ENCODE measurements around the gene USP51.
A peak's percentile ranks its signal among the peaks of the same experiment; 100 is the strongest.
"Not testable (repeated sequence)": the region's sequence is repeated elsewhere in the genome, so short reads cannot be mapped to it uniquely, and the experiment has no call there.

The USP51 gene

DNA sequence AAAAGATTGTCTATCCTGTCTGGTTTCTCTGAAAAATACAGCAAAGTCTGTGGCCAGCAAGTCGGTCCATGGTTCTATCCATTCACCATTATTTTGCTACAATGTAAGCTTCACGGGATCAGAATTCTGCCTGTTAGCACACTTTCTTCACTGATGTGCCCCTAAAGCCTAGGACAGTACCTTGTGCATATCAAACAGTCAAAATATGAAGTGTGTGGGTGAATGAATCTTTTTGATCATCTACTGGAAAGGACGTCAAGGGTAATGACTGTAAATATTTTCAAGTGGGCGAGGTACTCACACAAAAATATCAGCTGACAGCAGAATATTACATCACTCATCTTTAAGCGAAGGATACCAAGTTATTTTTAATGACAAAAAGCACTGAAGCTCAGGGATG is 24.5 kb downstream of the USP51 start:
- not testable (repeated sequence) for H3K4me1 ChIP-seq (ENCODE audit: insufficient read depth, low read length, severe bottlenecking); H3K4me2 ChIP-seq (ENCODE audit: low read length); H3F3A ChIP-seq (ENCODE audit: insufficient read depth, low read length)

DNA sequence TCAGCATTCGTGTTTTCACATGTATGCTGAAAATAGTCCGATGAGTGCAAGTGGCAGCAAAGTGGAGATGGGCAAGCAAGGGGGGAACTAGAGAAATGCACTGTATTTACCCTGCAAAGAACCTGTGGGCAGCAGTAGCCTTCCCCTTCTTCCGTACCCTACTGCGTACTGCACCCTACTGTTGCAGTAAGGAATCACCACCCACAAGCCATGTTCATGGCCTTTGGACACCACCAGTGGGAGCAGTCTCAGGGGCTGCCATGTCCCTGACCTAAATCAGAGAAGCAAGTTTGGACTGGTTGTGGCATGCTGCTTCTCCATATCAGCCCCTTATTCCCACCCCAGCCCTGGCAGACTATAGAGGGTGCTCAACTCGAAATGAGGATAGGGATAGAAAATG is 25.6 kb downstream of the USP51 start:
- not testable (repeated sequence) for H4K20me1 ChIP-seq (ENCODE audit: insufficient read depth, low read length); H3K36me3 ChIP-seq (ENCODE audit: insufficient read depth, low read length); H3K4me3 ChIP-seq (ENCODE audit: low read depth, low read length, poor library complexity, severe bottlenecking); H3F3A ChIP-seq (ENCODE audit: insufficient read depth, low read length); H3K4me2 ChIP-seq (ENCODE audit: low read length); H3K9me2 ChIP-seq (ENCODE audit: low read depth, low read length); H3K9ac ChIP-seq (ENCODE audit: low read length); H3K27ac ChIP-seq (ENCODE audit: low read depth, low read length, poor library complexity, severe bottlenecking); H2AFZ ChIP-seq (ENCODE audit: low read length); H3K27me3 ChIP-seq (ENCODE audit: insufficient read depth, low read length); H3K4me1 ChIP-seq (ENCODE audit: insufficient read depth, low read length, severe bottlenecking); H3K79me2 ChIP-seq (ENCODE audit: insufficient read depth, low read length); H3K9me3 ChIP-seq (ENCODE audit: low read length)

More for the DNA sequence above, 24.5 kb downstream of the USP51 start:
- not testable (repeated sequence) for H3K4me3 ChIP-seq (ENCODE audit: low read depth, low read length, poor library complexity, severe bottlenecking); H3K79me2 ChIP-seq (ENCODE audit: insufficient read depth, low read length); H3K36me3 ChIP-seq (ENCODE audit: insufficient read depth, low read length); H3K9ac ChIP-seq (ENCODE audit: low read length); H2AFZ ChIP-seq (ENCODE audit: low read length); H3K9me3 ChIP-seq (ENCODE audit: low read length); H3K27me3 ChIP-seq (ENCODE audit: insufficient read depth, low read length); H3K27ac ChIP-seq (ENCODE audit: low read depth, low read length, poor library complexity, severe bottlenecking); H4K20me1 ChIP-seq (ENCODE audit: insufficient read depth, low read length); H3K9me2 ChIP-seq (ENCODE audit: low read depth, low read length)

DNA sequence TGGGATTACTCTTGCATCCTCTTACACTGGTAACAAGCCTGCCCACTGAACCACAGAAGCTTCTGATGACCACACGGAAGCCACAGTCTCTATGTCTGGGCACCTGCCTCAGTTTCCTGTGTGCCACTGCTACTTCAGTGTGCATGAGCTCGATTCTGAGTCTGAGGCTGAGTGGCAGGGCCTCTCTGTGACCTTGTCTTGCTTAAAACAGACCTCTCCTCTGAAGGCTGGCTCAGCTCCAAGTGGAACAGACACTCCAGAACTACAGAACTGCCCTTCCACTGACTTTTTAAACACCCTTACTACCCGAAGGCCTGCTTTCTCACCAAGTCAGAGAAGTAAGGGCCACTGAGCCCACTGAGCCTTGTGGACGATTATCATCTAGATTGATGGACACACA is 29.7 kb downstream of the USP51 start:
- H3K9ac ChIP-seq (ENCODE audit: low read length); H3K9me2 ChIP-seq (ENCODE audit: low read depth, low read length); H3K27me3 ChIP-seq (ENCODE audit: insufficient read depth, low read length); H3K79me2 ChIP-seq (ENCODE audit: insufficient read depth, low read length); H3F3A ChIP-seq (ENCODE audit: insufficient read depth, low read length); H3K4me1 ChIP-seq (ENCODE audit: insufficient read depth, low read length, severe bottlenecking); H2AFZ ChIP-seq (ENCODE audit: low read length); H3K4me2 ChIP-seq (ENCODE audit: low read length); H4K20me1 ChIP-seq (ENCODE audit: insufficient read depth, low read length); H3K4me3 ChIP-seq (ENCODE audit: low read depth, low read length, poor library complexity, severe bottlenecking); H3K9me3 ChIP-seq (ENCODE audit: low read length); H3K36me3 ChIP-seq (ENCODE audit: insufficient read depth, low read length); H3K27ac ChIP-seq (ENCODE audit: low read depth, low read length, poor library complexity, severe bottlenecking): not testable (repeated sequence)

- not testable (repeated sequence) for H3F3A ChIP-seq (ENCODE audit: insufficient read depth, low read length); H3K9me2 ChIP-seq (ENCODE audit: low read depth, low read length); H3K36me3 ChIP-seq (ENCODE audit: insufficient read depth, low read length); H3K27me3 ChIP-seq (ENCODE audit: insufficient read depth, low read length); H2AFZ ChIP-seq (ENCODE audit: low read length); H3K9me3 ChIP-seq (ENCODE audit: low read length); H3K27ac ChIP-seq (ENCODE audit: low read depth, low read length, poor library complexity, severe bottlenecking); H3K79me2 ChIP-seq (ENCODE audit: insufficient read depth, low read length); H3K4me2 ChIP-seq (ENCODE audit: low read length); H3K4me1 ChIP-seq (ENCODE audit: insufficient read depth, low read length, severe bottlenecking); H3K4me3 ChIP-seq (ENCODE audit: low read depth, low read length, poor library complexity, severe bottlenecking); H4K20me1 ChIP-seq (ENCODE audit: insufficient read depth, low read length); H3K9ac ChIP-seq (ENCODE audit: low read length)
These were observed 30.2 kb downstream of the USP51 start for GRCh38 chrX:55459426-55459825.

GRCh38 chrX:55455708-55456107 is 33.9 kb downstream of the USP51 start:
- H3K9ac ChIP-seq (ENCODE audit: low read length); H3K27me3 ChIP-seq (ENCODE audit: insufficient read depth, low read length); H3K4me3 ChIP-seq (ENCODE audit: low read depth, low read length, poor library complexity, severe bottlenecking); H3F3A ChIP-seq (ENCODE audit: insufficient read depth, low read length); H3K9me2 ChIP-seq (ENCODE audit: low read depth, low read length); H3K4me2 ChIP-seq (ENCODE audit: low read length); H4K20me1 ChIP-seq (ENCODE audit: insufficient read depth, low read length); H3K36me3 ChIP-seq (ENCODE audit: insufficient read depth, low read length); H3K79me2 ChIP-seq (ENCODE audit: insufficient read depth, low read length); H3K4me1 ChIP-seq (ENCODE audit: insufficient read depth, low read length, severe bottlenecking); H3K9me3 ChIP-seq (ENCODE audit: low read length); H3K27ac ChIP-seq (ENCODE audit: low read depth, low read length, poor library complexity, severe bottlenecking); H2AFZ ChIP-seq (ENCODE audit: low read length): not testable (repeated sequence)

- Histone ChIP-seq H3K9me2 (ENCODE audit: low read depth, low read length) (no peaks in the 10 kb centered on the region), H3K27me3 (ENCODE audit: insufficient read depth, low read length) (no peaks in the 10 kb centered on the region), H3K36me3 (ENCODE audit: insufficient read depth, low read length) (no peaks in the 10 kb centered on the region), H4K20me1 (ENCODE audit: insufficient read depth, low read length) (no peaks in the 10 kb centered on the region), H3K9me3 (ENCODE audit: low read length) (no peaks in the 10 kb centered on the region), H2AFZ (ENCODE audit: low read length) (no peak overlapping the region), H3F3A (ENCODE audit: insufficient read depth, low read length) (no peaks in the 10 kb centered on the region), H3K4me3 (ENCODE audit: low read depth, low read length, poor library complexity, severe bottlenecking) (peak overlapping the region; percentile 93), H3K79me2 (ENCODE audit: insufficient read depth, low read length) (no peaks in the 10 kb centered on the region), H3K4me1 (ENCODE audit: insufficient read depth, low read length, severe bottlenecking) (peaks cover 5% of the 10 kb centered on the region), H3K4me2 (ENCODE audit: low read length) (peak overlapping the region; percentile 91), H3K27ac (ENCODE audit: low read depth, low read length, poor library complexity, severe bottlenecking) (peak overlapping the region; percentile 64), H3K9ac (ENCODE audit: low read length) (peak overlapping the region; percentile 87)
- TF ChIP-seq CTCF (IDR thresholded peaks at IDR 0.05; ENCODE audit: low read length): no peak
These were observed 36.9 kb downstream of the USP51 start for GRCh38 chrX:55452833-55453124.

All from OCI-LY1 (cell line).